IMR-90 (cell line): Measurements from ENCODE around the gene DIP2B.

Source experiments
- BHLHE40 ChIP-seq: fragments of 150-350 bp; IDR thresholded peaks from 2 replicates; pipeline ENCODE4 v1.6.1; 2016; ENCODE audit warnings: mild to moderate bottlenecking, low read depth, low read length
- CEBPB ChIP-seq: IDR thresholded peaks from 2 replicates; pipeline ENCODE4 v1.6.1; 2012; ENCODE audit warnings: low read depth, low read length, improper control_type of control experiment
- CHD1 ChIP-seq: IDR thresholded peaks from 2 replicates; pipeline ENCODE4 v1.6.1; 2012; ENCODE audit warnings: low read depth, low read length, improper control_type of control experiment
- NFE2L2 ChIP-seq: fragments of 150-350 bp; IDR thresholded peaks from 2 replicates; pipeline ENCODE4 v1.6.1; 2016; ENCODE audit warnings: low read depth, mild to moderate bottlenecking, low read length
- POLR2A ChIP-seq: IDR thresholded peaks from 2 replicates; pipeline ENCODE4 v1.6.1; 2012; ENCODE audit warnings: mild to moderate bottlenecking, low read depth, low read length
- RAD21 ChIP-seq: IDR thresholded peaks from 2 replicates; pipeline ENCODE4 v1.6.1; 2012; ENCODE audit warnings: low read length, improper control_type of control experiment
- RCOR1 ChIP-seq: IDR thresholded peaks from 2 replicates; pipeline ENCODE4 v1.6.1; 2012; ENCODE audit warnings: mild to moderate bottlenecking, low read length, improper control_type of control experiment; ENCODE audit not compliant: insufficient replicate concordance
- RFX5 ChIP-seq: IDR thresholded peaks from 2 replicates; pipeline ENCODE4 v1.8.0; 2012; ENCODE audit warnings: low read depth, mild to moderate bottlenecking, low read length, moderate library complexity
- SMC3 ChIP-seq: fragments of 150-350 bp; IDR thresholded peaks from 2 replicates; pipeline ENCODE4 v1.6.1; 2016; ENCODE audit warnings: low read depth, mild to moderate bottlenecking, antibody characterized with exemption, low read length, moderate library complexity
- USF2 ChIP-seq: fragments of 150-350 bp; IDR thresholded peaks from 2 replicates; pipeline ENCODE4 v1.6.1; 2017; ENCODE audit warnings: mild to moderate bottlenecking, antibody characterized with exemption, low read length, low read depth
- TF ChIP-seq, protein P1 (sequence below): conservative IDR thresholded peaks from 2 replicates; pipeline ENCODE4 v1.5.1; 2012; ENCODE audit warnings: mild to moderate bottlenecking, low read depth, low read length, improper control_type of control experiment
- TF ChIP-seq, protein P2 (sequence below): fragments of 150-350 bp; IDR thresholded peaks from 2 replicates; pipeline ENCODE4 v1.6.1; 2016; ENCODE audit warnings: low read depth, mild to moderate bottlenecking, low read length, moderate library complexity, borderline replicate concordance

- TF ChIP-seq, protein P1, sequence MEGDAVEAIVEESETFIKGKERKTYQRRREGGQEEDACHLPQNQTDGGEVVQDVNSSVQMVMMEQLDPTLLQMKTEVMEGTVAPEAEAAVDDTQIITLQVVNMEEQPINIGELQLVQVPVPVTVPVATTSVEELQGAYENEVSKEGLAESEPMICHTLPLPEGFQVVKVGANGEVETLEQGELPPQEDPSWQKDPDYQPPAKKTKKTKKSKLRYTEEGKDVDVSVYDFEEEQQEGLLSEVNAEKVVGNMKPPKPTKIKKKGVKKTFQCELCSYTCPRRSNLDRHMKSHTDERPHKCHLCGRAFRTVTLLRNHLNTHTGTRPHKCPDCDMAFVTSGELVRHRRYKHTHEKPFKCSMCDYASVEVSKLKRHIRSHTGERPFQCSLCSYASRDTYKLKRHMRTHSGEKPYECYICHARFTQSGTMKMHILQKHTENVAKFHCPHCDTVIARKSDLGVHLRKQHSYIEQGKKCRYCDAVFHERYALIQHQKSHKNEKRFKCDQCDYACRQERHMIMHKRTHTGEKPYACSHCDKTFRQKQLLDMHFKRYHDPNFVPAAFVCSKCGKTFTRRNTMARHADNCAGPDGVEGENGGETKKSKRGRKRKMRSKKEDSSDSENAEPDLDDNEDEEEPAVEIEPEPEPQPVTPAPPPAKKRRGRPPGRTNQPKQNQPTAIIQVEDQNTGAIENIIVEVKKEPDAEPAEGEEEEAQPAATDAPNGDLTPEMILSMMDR = no peak
- TF ChIP-seq POLR2A (no peak), RAD21 (no peak), CEBPB (no peak), RFX5 (no peak), USF2 (no peak), RCOR1 (no peak), NFE2L2 (no peak), BHLHE40 (no peak), SMC3 (no peak), CHD1 (no peak)
- TF ChIP-seq, protein P2, sequence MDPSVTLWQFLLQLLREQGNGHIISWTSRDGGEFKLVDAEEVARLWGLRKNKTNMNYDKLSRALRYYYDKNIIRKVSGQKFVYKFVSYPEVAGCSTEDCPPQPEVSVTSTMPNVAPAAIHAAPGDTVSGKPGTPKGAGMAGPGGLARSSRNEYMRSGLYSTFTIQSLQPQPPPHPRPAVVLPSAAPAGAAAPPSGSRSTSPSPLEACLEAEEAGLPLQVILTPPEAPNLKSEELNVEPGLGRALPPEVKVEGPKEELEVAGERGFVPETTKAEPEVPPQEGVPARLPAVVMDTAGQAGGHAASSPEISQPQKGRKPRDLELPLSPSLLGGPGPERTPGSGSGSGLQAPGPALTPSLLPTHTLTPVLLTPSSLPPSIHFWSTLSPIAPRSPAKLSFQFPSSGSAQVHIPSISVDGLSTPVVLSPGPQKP = no peak
Observed at GRCh38 chr12:50635857-50636256, 131.1 kb downstream of the DIP2B start.
